ENCODE data around the gene B4GALNT1.

B4GALNT1 gene

DNA sequence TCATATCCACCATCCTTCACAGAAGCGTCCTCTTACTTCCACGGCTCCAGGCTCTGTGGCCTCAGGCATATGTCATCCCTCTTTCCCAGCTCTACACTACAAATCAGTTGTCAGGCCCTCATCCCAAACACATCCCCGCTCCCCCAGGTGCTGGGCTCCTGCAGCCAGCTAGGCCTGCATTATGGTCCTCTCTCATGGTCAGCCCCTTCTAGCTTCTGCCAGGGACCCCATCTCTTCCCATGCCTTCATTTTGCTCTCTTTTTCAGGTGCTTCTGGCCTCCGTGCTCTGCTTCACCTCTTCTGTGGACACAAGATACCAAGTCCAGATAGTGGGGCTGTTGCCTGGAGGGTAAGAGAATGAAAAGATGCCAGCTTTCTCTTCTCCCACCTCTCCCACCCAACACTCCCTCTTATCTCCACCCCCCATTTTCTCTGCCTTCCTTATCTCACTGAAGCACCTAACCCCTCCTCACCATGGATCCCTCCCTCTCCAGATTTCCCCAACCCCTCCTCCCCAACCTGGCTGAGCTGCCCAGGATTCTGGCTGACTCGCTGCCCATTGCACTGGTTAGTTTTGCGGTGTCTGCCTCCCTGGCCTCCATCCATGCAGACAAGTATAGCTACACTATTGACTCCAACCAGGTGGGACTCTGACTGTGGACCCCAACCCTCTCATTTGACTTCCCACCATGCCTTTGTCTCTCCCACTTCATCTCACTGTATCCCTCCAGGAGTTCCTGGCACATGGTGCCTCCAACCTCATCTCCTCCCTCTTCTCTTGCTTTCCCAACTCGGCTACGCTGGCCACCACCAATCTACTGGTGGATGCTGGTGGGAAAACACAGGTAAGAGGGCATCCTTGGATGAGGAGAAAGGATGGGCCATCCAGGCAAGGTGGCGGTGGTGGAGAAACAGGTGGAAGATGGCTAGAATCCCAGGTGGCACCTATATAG lies 10.4 kb downstream of the B4GALNT1 start:
- no peak for TF ChIP-seq CTCF (IDR thresholded peaks at IDR 0.05)

DNA sequence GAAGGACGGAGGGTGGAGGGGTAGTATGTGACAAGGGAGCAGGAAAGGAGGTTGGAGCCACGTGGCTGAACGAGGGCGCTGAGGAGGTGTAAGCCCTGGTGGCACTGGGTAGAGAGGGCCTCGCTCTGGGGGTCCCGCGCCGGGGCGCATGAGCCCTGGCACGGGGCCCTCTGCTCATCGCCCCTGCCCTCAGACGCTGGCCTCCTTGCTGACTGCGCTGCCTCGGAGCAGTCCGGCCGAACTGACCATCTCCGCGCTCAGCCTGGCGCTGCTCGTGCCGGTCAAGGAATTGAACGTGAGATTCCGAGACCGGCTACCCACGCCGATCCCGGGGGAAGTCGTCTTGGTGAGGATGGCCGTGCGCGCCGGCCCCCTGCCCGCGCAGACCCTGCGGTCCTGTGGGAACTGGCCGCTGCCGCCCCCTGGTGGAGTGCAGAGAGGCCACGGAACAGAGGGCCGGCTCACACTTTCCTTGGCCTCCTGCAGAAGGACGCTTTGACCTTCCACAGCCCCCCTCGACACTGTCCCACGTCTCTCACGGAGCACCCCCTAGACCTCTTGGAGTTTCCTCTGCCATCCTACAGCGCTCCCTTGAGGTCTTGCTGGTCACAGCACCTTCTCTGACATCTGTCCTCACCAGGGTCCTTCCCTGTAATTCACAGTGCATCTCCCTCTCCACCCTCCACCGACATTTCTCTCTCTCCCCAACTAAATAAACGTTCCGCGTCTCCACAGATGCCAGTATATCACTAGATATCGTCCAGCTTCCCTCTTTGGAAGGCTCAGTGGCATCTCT lies 11.3 kb downstream of the B4GALNT1 start:
- TF ChIP-seq CTCF (IDR thresholded peaks at IDR 0.05), result peak; percentile 91

DNA sequence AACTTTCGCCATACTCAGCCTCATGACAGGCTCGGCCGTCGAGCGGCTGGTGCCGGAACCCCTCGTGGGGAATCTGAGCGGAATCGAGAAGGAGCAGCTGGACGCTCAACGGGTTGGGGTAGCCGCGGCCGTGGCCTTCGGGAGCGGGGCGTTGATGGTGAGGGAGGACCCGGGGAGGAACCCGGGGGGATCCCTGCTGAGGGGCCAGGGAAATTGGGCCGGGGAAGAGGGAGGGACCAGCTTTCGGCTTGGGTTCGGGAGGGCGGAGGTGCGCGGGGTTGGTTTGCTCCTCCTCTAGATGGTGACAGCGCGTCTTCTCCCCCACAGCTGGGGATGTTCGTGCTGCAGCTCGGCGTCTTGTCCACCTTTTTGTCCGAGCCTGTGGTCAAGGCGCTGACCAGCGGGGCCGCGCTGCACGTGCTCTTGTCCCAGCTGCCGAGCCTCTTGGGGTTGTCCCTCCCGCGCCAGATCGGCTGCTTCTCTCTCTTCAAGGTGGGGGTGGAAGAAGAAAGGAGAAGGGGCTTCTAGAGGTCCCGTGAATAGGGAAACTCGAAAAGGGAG lies 12.0 kb downstream of the B4GALNT1 start:
- TF ChIP-seq CTCF (IDR thresholded peaks at IDR 0.05), result no peak

- no peak for TF ChIP-seq CTCF (IDR thresholded peaks at IDR 0.05)
Observed at GRCh38 chr12:57620245-57620935, 12.6 kb downstream of the B4GALNT1 start.

- no peak for TF ChIP-seq CTCF (IDR thresholded peaks at IDR 0.05)
Observed at GRCh38 chr12:57619434-57620244, 13.4 kb downstream of the B4GALNT1 start.

DNA sequence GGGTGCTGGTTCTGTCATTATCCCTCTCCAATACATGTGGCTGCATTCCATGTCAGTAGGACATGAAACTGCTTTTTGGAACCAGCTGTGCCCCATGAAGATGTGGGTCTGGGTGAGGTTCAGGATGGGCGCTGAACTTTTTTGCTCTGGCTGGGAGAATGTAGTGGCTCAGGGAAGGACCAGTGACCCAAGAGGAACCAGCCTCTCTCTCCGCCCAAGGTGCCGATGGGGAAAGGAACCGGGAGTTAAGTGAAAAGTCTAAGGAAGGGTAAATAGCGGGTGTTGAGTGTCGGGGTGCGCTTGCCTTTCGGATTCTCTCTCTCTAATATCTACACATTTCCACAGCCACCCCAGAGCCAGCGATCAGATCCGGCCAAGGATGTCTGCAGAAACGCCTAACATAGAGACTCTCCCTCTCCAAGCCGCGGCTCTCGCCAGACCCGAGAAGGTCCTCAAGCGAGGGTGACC lies 14.0 kb downstream of the B4GALNT1 start:
- no peak for TF ChIP-seq CTCF (IDR thresholded peaks at IDR 0.05)

Data from LNCAP (cell line).